RCC 7860 (cell line): Measurements from ENCODE around the gene ANKRD29.
"Not testable (repeated sequence)": the region's sequence is repeated elsewhere in the genome, so short reads cannot be mapped to it uniquely, and the experiment has no call there.

Experiments
- DNase-seq: peaks from one replicate; pipeline ENCODE4 v3.0.0-alpha.2; 2015; ENCODE audit warnings: low spot score
- FAIRE-seq: peaks from 2 replicates; lab custom pipeline; 2012; peaks lifted over from hg19 to GRCh38; lab: Jason Lieb, UNC

The ANKRD29 gene

DNA sequence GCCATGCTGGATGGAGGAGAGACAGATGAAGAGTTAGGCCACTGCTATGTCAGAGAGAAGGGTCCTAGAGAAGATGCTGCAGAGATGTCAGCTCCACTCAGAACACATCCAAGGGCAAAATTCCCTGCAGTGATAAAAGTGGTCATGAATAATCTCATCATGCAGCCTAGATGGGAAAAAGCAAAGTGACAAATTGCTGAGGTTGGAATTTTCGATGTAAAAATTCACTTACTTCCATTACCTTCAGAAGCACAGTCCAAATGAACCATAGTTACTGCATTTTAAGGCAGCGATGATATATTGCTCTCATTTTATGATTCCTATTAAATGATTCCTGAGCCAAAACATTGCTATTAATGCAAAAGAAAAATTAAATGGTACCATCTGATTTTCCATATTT, 16.4 kb downstream of the ANKRD29 start:
- DNase-seq (no peak), FAIRE-seq (no peak)

GRCh38 chr18:23645568-23646175, 17.0 kb downstream of the ANKRD29 start:
- DNase-seq (no peak), FAIRE-seq (no peak)

DNA sequence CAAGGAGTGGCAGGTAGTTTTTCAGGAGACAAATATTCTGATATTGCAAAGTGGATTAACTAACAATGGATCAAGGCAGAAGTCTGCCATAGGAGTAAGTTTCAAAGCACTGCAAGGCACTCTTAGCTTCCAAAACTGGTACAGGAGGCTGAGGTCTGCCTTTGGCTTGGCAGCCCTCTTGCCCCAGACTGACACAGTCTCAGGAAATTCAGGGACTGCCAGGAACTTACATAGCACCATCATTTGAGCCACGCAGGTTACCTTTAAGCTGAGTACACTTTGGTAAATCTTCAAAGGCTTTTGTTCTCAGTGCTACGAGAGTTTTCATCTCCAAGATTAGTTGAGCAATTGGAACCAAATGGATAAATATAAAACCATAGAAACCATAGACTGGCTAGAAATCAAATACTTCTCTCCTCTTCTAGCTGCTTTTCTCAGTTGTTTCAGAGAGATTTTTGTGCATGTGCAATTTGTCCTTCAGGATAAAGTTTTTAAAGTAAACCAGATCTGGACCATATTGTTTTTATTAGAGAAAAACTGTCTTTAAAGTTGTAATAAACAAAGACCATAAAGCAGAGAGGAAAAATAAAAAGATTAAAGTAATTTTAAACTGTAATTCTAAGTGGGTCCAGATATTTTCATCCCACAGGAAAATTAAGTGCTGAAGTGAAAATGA, 18.8 kb downstream of the ANKRD29 start:
- FAIRE-seq, result no peak
- no peak for DNase-seq

- no peak for FAIRE-seq
These were observed 20.6 kb downstream of the ANKRD29 start for GRCh38 chr18:23641937-23642666.

DNA sequence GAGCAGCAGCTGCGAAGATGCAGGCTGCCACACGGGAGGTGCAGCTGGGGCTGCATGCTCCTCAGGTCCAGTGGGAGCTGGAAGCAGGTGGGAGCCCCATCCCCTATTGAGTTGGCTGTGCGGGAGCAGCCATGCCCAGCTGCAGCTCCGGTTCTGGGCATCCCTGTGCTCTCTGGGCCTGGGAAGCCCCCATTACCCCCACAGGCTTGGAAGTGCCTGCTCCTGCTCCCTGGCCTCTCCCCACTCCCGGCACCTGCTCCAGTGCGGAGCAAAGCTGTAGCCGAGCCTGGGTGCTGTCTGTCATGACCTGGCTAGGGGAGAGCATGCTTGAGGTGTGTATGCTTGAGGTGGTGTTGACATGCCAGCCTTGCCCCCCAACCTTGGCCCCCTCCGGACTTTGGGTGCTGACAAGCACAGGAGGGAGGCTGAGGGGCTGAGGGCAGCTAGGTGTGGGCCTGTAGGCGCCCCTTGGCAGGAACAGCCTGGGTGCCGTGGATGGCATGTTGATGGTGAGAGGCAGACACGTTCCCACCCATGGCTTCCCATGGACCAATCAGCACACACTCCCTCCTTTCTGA, 21.5 kb downstream of the ANKRD29 start:
- DNase-seq (no peak), FAIRE-seq (no peak)

More at GRCh38 chr18:23641937-23642666, 20.6 kb downstream of the ANKRD29 start:
- DNase-seq, result no peak

DNA sequence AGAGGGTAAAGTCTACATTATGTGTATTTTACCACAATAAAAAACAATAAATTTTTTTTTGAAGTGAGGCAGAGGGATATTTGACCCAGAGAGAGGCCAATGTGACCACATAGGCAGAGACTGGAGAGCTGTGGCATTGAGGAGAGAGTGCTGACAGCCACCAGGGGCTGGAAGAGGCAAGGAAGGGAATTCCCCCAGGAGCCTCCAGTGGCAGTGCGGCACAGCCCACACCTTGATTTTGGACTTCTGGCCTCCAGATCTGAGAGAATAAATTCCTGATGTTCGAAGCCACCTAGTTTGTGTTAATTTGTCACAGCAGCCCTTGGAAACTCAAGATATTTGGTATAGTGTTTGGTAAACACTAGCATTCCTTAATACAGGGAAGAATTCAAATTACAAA, 22.7 kb downstream of the ANKRD29 start:
- FAIRE-seq (no peak), DNase-seq (no peak)

GRCh38 chr18:23636433-23636832, 26.3 kb downstream of the ANKRD29 start:
- DNase-seq, FAIRE-seq: not testable (repeated sequence)

- FAIRE-seq, result no peak
- no peak for DNase-seq
These were observed 26.7 kb downstream of the ANKRD29 start for GRCh38 chr18:23636071-23636399.

GRCh38 chr18:23635283-23636070, 27.2 kb downstream of the ANKRD29 start:
- DNase-seq (no peak), FAIRE-seq (no peak)

DNA sequence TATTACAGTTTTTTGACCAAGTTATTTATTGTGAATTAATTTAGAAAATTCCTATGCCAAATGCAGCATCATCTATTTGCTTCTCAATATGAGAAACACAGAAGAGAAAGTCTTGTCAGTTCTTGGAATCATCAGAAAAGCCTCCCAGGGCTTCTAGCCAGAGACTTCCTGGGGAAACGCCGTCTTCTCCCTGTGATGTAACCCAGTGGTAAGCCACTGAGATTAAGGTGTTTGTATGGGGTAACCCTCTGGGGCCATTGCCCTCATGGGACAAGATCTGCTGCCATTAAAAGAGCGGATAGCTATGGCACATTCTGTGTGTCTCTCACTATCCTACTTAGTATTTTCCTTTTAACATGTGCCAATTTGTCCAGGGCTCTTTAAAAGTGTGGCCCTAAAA, 28.0 kb downstream of the ANKRD29 start:
- FAIRE-seq (no peak), DNase-seq (no peak)

DNA sequence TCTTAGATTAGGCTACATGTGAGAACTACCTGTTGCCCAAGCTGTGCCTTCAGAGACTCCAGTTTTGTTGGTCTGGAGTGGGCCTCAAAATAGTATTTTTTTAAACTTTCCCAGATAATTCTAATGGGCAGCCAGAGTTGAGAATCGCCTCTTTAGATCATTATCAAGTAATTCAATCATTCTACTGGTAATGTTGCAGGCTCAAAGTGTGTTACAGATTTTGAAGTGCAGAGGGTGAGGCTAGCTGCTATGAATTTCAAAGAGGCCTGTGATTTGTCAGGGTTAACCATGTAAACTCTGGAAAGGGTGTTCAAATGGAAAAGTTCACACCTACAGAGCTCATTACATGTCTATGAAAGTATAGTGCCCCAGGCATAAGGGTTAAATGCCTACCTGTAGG, 30.1 kb downstream of the ANKRD29 start:
- FAIRE-seq, result no peak
- DNase-seq, result no peak

- FAIRE-seq, result no peak
- DNase-seq, result no peak
These were observed 31.0 kb downstream of the ANKRD29 start for GRCh38 chr18:23631746-23632145.

DNA sequence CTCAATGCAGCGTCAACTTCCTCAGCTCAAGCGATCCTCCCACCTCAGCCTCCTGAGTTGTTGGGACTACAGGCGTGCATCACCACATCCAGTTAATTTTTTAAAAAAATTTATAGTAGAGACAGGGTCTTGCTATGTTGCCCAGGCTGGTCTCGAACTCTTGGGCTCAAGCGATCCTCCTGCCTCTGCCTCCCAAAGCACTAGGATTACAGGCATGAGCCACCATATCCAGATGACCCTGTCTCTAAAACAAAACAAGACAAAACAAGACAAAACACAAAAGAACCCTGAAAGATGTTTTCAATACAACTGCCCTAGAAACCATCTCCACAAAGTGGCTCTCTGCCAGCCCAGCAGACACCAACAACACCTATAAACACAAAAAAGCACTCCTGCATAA, 31.4 kb downstream of the ANKRD29 start:
- FAIRE-seq, result no peak

DNA sequence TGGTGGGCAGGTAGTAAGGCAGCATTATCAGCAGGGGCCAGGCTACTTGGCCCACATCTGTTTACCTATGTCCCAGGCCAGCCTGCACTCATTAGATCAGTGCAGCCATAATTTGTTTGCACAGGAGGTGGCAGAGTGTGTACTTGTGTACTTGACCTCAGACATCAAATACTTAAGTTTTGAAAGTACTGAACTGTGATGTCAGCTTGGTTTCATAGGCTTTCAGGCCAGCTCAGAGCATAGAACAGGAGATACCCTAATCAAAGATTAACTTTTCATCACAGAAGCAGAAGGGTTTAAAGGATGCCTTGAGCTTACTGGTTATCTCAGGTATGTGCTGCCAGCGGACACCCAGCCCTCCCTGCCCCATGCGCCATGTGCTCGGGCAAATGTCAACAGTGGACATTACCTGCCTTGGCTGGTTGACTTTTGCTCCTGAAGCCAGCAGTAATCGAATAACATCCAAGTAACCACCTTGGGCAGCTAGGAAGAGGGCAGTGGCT, 33.2 kb downstream of the ANKRD29 start:
- FAIRE-seq (peak; percentile 66), DNase-seq (peak; percentile 78)

More for the DNA sequence above, 31.4 kb downstream of the ANKRD29 start:
- no peak for DNase-seq

GRCh38 chr18:23627970-23628369, 34.7 kb downstream of the ANKRD29 start:
- DNase-seq, result no peak
- FAIRE-seq, result peak; percentile 28

GRCh38 chr18:23627321-23627720, 35.4 kb downstream of the ANKRD29 start:
- DNase-seq (peak; percentile 86), FAIRE-seq (peak; percentile 96)

DNA sequence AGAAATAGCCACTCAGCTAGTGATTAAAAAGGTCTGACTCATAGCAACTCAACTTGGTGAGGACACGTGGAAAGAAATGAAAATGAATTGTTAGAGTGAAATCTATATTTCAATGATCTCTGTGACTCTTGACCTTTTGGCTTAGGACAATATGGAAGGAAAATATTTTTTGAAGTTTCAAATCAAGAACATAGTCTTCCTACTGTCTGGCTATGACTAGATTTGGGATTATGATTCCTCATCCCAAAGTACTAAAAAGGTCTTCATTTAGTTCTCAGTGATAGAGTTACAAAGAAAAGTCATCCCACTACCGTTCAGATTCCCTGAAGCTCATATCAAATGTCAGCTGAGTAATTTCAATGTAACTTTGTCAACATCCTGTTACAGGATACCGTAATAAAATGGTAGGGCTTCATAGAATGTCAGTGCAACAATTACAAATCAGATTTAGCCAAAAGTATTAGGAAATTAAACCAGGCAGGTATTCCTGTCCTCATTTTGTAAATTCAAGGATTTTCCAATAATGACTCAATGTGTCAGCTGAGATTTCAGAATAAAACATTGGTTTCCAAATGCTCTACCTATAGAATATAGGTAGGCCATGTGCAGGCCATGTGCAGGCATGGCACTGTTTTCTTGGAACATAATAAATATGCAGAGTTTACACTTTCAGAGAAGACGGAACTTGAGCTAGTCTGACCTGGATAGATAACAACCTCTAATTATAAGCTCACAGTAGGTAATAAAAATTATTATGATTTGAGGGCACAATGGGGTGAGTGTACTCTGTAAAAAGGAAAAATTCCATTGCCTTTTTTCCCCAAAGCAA, 36.0 kb downstream of the ANKRD29 start:
- peak; percentile 17 for DNase-seq
- peak; percentile 7 for FAIRE-seq

DNA sequence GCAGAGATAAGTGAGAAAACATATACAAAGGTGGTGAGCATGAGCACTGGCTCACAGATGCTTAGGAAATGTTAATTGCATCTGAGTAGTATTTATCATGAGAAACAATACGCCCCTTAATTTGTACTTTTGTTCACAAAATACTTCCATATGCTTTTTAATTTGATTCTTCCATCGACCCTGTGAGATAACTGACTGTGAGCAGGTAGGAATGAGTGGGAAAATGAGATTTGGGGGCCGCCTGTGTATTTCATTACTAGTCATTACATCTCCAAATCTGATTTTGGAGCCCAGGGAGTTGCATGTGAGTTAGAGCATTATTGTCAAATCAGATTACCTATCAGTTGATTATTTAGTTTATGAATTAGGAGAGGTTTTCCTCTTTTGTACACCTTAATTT, 39.7 kb downstream of the ANKRD29 start:
- FAIRE-seq, result no peak
- DNase-seq, result no peak

GRCh38 chr18:23619388-23619881, 43.3 kb downstream of the ANKRD29 start:
- no peak for FAIRE-seq
- DNase-seq, result no peak
